GM13977 (cell line): ENCODE measurements around the gene S100A6.

ENCODE experiments used
- DNase-seq: peaks from one replicate; pipeline ENCODE4 v3.0.0; 2012; ENCODE audit warnings: low spot score
- CTCF ChIP-seq: IDR thresholded peaks from 2 replicates; pipeline ENCODE4 v1.5.1; 2012; ENCODE audit warnings: mild to moderate bottlenecking, control low read depth; ENCODE audit not compliant: insufficient read depth; ENCODE audit errors: extremely low read depth, missing control alignments
- in situ Hi-C: fragments of 300-500 bp; cut with MboI; formaldehyde crosslinking; loops from one replicate; pipeline ENCODE4 v1.12.0; 2022; ENCODE audit warnings: low sequenced_read_pairs, low pct_unique_long_range_greater_than_20kb, mixed read lengths, inconsistent platforms; ENCODE audit not compliant: unreplicated experiment

The S100A6 gene

GRCh38 chr1:153505576-153505975, 30.2 kb downstream of the S100A6 start:
- no peak for TF ChIP-seq CTCF
- no peak for DNase-seq
- in situ Hi-C loops, result loop anchor here (25.0 kb wide), 1 partner anchor 482 kb away; the partner anchor contains the start of genes JTB, RAB13 and RPS27

- no peak for TF ChIP-seq CTCF
- in situ Hi-C loops, result loop anchor here (25.0 kb wide), 1 partner anchor 484 kb away; the partner anchor contains the start of genes JTB, RAB13 and RPS27
- no peak for DNase-seq
These were observed 32.0 kb downstream of the S100A6 start for GRCh38 chr1:153503766-153504165.

GRCh38 chr1:153498746-153499145, 37.0 kb downstream of the S100A6 start:
- TF ChIP-seq CTCF, result no peak
- no peak for DNase-seq
- in situ Hi-C loops, result no loop called here

GRCh38 chr1:153495536-153495935, 40.3 kb downstream of the S100A6 start:
- DNase-seq, result no peak
- no peak for TF ChIP-seq CTCF
- in situ Hi-C loops, result no loop called here

GRCh38 chr1:153494976-153495535, 40.7 kb downstream of the S100A6 start:
- in situ Hi-C loops, result no loop called here
- peak; percentile 68 for DNase-seq
- peak; percentile 87 for TF ChIP-seq CTCF

GRCh38 chr1:153493343-153493960, 42.3 kb downstream of the S100A6 start:
- DNase-seq, result no peak
- TF ChIP-seq CTCF, result no peak
- in situ Hi-C loops, result no loop called here
